Measurements from ENCODE around the gene UBR4.

UBR4 gene

GRCh38 chr1:19086176-19086875 is 123.7 kb downstream of the UBR4 start:
- Histone ChIP-seq H3K18ac (ENCODE audit: low read depth in 1 of 2, low read length in 2 of 2) (no peak overlapping the region), H3K4me3 (ENCODE audit: insufficient read depth in 1 of 2, low read depth in 1 of 2, low read length in 2 of 2) (no peak overlapping the region), H3K4me2 (ENCODE audit: low read length, poor library complexity, severe bottlenecking) (no peak overlapping the region), H2AFZ (ENCODE audit: low read depth, low read length) (no peak overlapping the region), H4K8ac (ENCODE audit: low read length) (no peak overlapping the region), H3K23ac (ENCODE audit: low read length in 2 of 2) (no peak overlapping the region), H2AK5ac (ENCODE audit: low read length, severe bottlenecking) (no peak overlapping the region), H3K79me1 (replicated peaks; ENCODE audit: low read length, poor library complexity, severe bottlenecking) (peaks cover 21% of the 10 kb centered on the region), H2BK12ac (ENCODE audit: low read length in 2 of 2) (no peak overlapping the region), H3K4ac (ENCODE audit: low read depth in 1 of 2, low read length in 2 of 2) (no peak overlapping the region), H3K27ac (ENCODE audit: low read length, poor library complexity, severe bottlenecking) (no peak overlapping the region), H2BK5ac (ENCODE audit: low read depth, low read length, poor library complexity, severe bottlenecking) (no peak overlapping the region), H3K27me3 (ENCODE audit: control insufficient read depth in 1 of 2, insufficient read depth in 1 of 2, low read length in 2 of 2) (no peaks in the 10 kb centered on the region), H2BK15ac (ENCODE audit: low read depth, poor library complexity, severe bottlenecking) (no peak overlapping the region), H2BK120ac (ENCODE audit: low read depth, low read length) (no peak overlapping the region), H3K4me1 (ENCODE audit: control insufficient read depth, insufficient read depth, low read depth, low read length) (peaks cover 25% of the 10 kb centered on the region), H3K36me3 (ENCODE audit: control insufficient read depth in 1 of 2, insufficient read depth in 2 of 2, low read depth in 1 of 2, low read length in 2 of 2) (peaks cover 70 to 97% of the 10 kb centered on the region in 2 experiments), H3K14ac (ENCODE audit: low read length in 2 of 2) (no peak overlapping the region), H3K9ac (ENCODE audit: low read length) (no peak overlapping the region), H4K91ac (ENCODE audit: low read length) (no peak overlapping the region), H3K9me3 (ENCODE audit: control insufficient read depth, low read length) (no peaks in the 10 kb centered on the region)
- WGBS, result 98% methylated on average over 21 of the region's 21 CpGs
- no peak for DNase-seq

- H3K18ac ChIP-seq (ENCODE audit: low read depth in 1 of 2, low read length in 2 of 2), result no peak overlapping the region
- no peaks in the 10 kb centered on the region for H3K27me3 ChIP-seq (ENCODE audit: control insufficient read depth in 1 of 2, insufficient read depth in 1 of 2, low read length in 2 of 2)
- no peak overlapping the region for H4K8ac ChIP-seq (ENCODE audit: low read length)
- DNase-seq, result no peak
- peaks cover 72 to 98% of the 10 kb centered on the region in 2 experiments for H3K36me3 ChIP-seq (ENCODE audit: control insufficient read depth in 1 of 2, insufficient read depth in 2 of 2, low read depth in 1 of 2, low read length in 2 of 2)
- H4K91ac ChIP-seq (ENCODE audit: low read length), result no peak overlapping the region
- no peak overlapping the region for H2BK120ac ChIP-seq (ENCODE audit: low read depth, low read length)
- no peak overlapping the region for H3K27ac ChIP-seq (ENCODE audit: low read length, poor library complexity, severe bottlenecking)
- H3K9me3 ChIP-seq (ENCODE audit: control insufficient read depth, low read length), result no peaks in the 10 kb centered on the region
- no peak overlapping the region for H3K14ac ChIP-seq (ENCODE audit: low read length in 2 of 2)
- no peak overlapping the region for H3K23ac ChIP-seq (ENCODE audit: low read length in 2 of 2)
- peaks cover 38% of the 10 kb centered on the region for H3K4me1 ChIP-seq (ENCODE audit: control insufficient read depth, insufficient read depth, low read depth, low read length)
- no peak overlapping the region for H2BK5ac ChIP-seq (ENCODE audit: low read depth, low read length, poor library complexity, severe bottlenecking)
- no peak overlapping the region for H3K4ac ChIP-seq (ENCODE audit: low read depth in 1 of 2, low read length in 2 of 2)
- no peak overlapping the region for H2BK15ac ChIP-seq (ENCODE audit: low read depth, poor library complexity, severe bottlenecking)
- 97% methylated on average over 20 of the region's 20 CpGs for WGBS
- no peak overlapping the region for H2AK5ac ChIP-seq (ENCODE audit: low read length, severe bottlenecking)
- no peak overlapping the region for H3K4me2 ChIP-seq (ENCODE audit: low read length, poor library complexity, severe bottlenecking)
- no peak overlapping the region for H2BK12ac ChIP-seq (ENCODE audit: low read length in 2 of 2)
- H2AFZ ChIP-seq (ENCODE audit: low read depth, low read length), result no peak overlapping the region
- no peak overlapping the region for H3K9ac ChIP-seq (ENCODE audit: low read length)
- no peak overlapping the region for H3K4me3 ChIP-seq (ENCODE audit: insufficient read depth in 1 of 2, low read depth in 1 of 2, low read length in 2 of 2)
- H3K79me1 ChIP-seq (replicated peaks; ENCODE audit: low read length, poor library complexity, severe bottlenecking), result peaks cover 14% of the 10 kb centered on the region
These were observed 125.8 kb downstream of the UBR4 start for GRCh38 chr1:19084206-19084738.

GRCh38 chr1:19083081-19083480 is 127.0 kb downstream of the UBR4 start:
- DNase-seq, result no peak
- no peak overlapping the region for H2BK120ac ChIP-seq (ENCODE audit: low read depth, low read length)
- no peak overlapping the region for H3K23ac ChIP-seq (ENCODE audit: low read length in 2 of 2)
- no peak overlapping the region for H3K9ac ChIP-seq (ENCODE audit: low read length)
- H3K27ac ChIP-seq (ENCODE audit: low read length, poor library complexity, severe bottlenecking), result peak overlapping the region; percentile 36
- no peak overlapping the region for H2AFZ ChIP-seq (ENCODE audit: low read depth, low read length)
- WGBS, result 91% methylated on average over 7 of the region's 7 CpGs
- peaks cover 40% of the 10 kb centered on the region for H3K4me1 ChIP-seq (ENCODE audit: control insufficient read depth, insufficient read depth, low read depth, low read length)
- peaks cover 14% of the 10 kb centered on the region for H3K79me1 ChIP-seq (replicated peaks; ENCODE audit: low read length, poor library complexity, severe bottlenecking)
- no peaks in the 10 kb centered on the region for H3K27me3 ChIP-seq (ENCODE audit: control insufficient read depth in 1 of 2, insufficient read depth in 1 of 2, low read length in 2 of 2)
- H3K36me3 ChIP-seq (ENCODE audit: control insufficient read depth in 1 of 2, insufficient read depth in 2 of 2, low read depth in 1 of 2, low read length in 2 of 2), result peaks cover 65 to 98% of the 10 kb centered on the region in 2 experiments
- H3K4me2 ChIP-seq (ENCODE audit: low read length, poor library complexity, severe bottlenecking), result no peak overlapping the region
- no peak overlapping the region for H4K8ac ChIP-seq (ENCODE audit: low read length)
- H2BK12ac ChIP-seq (ENCODE audit: low read length in 2 of 2), result no peak overlapping the region
- no peak overlapping the region for H4K91ac ChIP-seq (ENCODE audit: low read length)
- H2BK5ac ChIP-seq (ENCODE audit: low read depth, low read length, poor library complexity, severe bottlenecking), result no peak overlapping the region
- H2BK15ac ChIP-seq (ENCODE audit: low read depth, poor library complexity, severe bottlenecking), result no peak overlapping the region
- no peaks in the 10 kb centered on the region for H3K9me3 ChIP-seq (ENCODE audit: control insufficient read depth, low read length)
- H3K4me3 ChIP-seq (ENCODE audit: insufficient read depth in 1 of 2, low read depth in 1 of 2, low read length in 2 of 2), result no peak overlapping the region
- no peak overlapping the region for H2AK5ac ChIP-seq (ENCODE audit: low read length, severe bottlenecking)
- no peak overlapping the region for H3K18ac ChIP-seq (ENCODE audit: low read depth in 1 of 2, low read length in 2 of 2)
- no peak overlapping the region for H3K4ac ChIP-seq (ENCODE audit: low read depth in 1 of 2, low read length in 2 of 2)
- no peak overlapping the region for H3K14ac ChIP-seq (ENCODE audit: low read length in 2 of 2)

GRCh38 chr1:19081218-19081893 is 128.7 kb downstream of the UBR4 start:
- Histone ChIP-seq H3K23ac (ENCODE audit: low read length in 2 of 2) (no peak overlapping the region), H2BK5ac (ENCODE audit: low read depth, low read length, poor library complexity, severe bottlenecking) (no peak overlapping the region), H2BK12ac (ENCODE audit: low read length in 2 of 2) (no peak overlapping the region), H3K4me2 (ENCODE audit: low read length, poor library complexity, severe bottlenecking) (no peak overlapping the region), H3K36me3 (ENCODE audit: control insufficient read depth in 1 of 2, insufficient read depth in 2 of 2, low read depth in 1 of 2, low read length in 2 of 2) (peaks cover 66 to 96% of the 10 kb centered on the region in 2 experiments), H4K91ac (ENCODE audit: low read length) (no peak overlapping the region), H3K18ac (ENCODE audit: low read depth in 1 of 2, low read length in 2 of 2) (peak overlapping the region in 1 of 2 experiments; percentile 38), H3K9me3 (ENCODE audit: control insufficient read depth, low read length) (no peaks in the 10 kb centered on the region), H3K9ac (ENCODE audit: low read length) (peak overlapping the region; percentile 79), H3K27ac (ENCODE audit: low read length, poor library complexity, severe bottlenecking) (peak overlapping the region; percentile 76), H3K14ac (ENCODE audit: low read length in 2 of 2) (no peak overlapping the region), H2BK120ac (ENCODE audit: low read depth, low read length) (no peak overlapping the region), H3K79me1 (replicated peaks; ENCODE audit: low read length, poor library complexity, severe bottlenecking) (peaks cover 23% of the 10 kb centered on the region), H4K8ac (ENCODE audit: low read length) (no peak overlapping the region), H2AFZ (ENCODE audit: low read depth, low read length) (no peak overlapping the region), H3K4me3 (ENCODE audit: insufficient read depth in 1 of 2, low read depth in 1 of 2, low read length in 2 of 2) (peak overlapping the region in 1 of 2 experiments; percentile 48), H3K4ac (ENCODE audit: low read depth in 1 of 2, low read length in 2 of 2) (peak overlapping the region in 1 of 2 experiments; percentile 3), H3K4me1 (ENCODE audit: control insufficient read depth, insufficient read depth, low read depth, low read length) (peaks cover 29% of the 10 kb centered on the region), H3K27me3 (ENCODE audit: control insufficient read depth in 1 of 2, insufficient read depth in 1 of 2, low read length in 2 of 2) (no peaks in the 10 kb centered on the region), H2AK5ac (ENCODE audit: low read length, severe bottlenecking) (peak overlapping the region; percentile 34), H2BK15ac (ENCODE audit: low read depth, poor library complexity, severe bottlenecking) (no peak overlapping the region)
- 65% methylated on average over 21 of the region's 21 CpGs for WGBS
- peak; percentile 74 for DNase-seq

Measured in mesenchymal stem cell (in vitro differentiated cells and primary cell).